IMR-90 (cell line): ENCODE measurements around the gene EGLN3. TPM values are rescaled to one million over a fixed set of nuclear protein-coding genes. Genes with fewer than 3 reads are reported as not detected.

ENCODE experiments used
- ATAC-seq: fragments of 200-7000 bp; cut with Tn5 transposase; 2 replicates; pipeline ENCODE4 v1.9.1; 2020; ENCODE audit warnings: low read depth, mild to moderate bottlenecking, moderate library complexity
- BruUV-seq: library from RNA; stranded (reverse); fragments of 400-500 nt; replicated peaks from 2 replicates; lab custom pipeline; 2021; lab: Mats Ljungman, UMichigan
- CTCF ChIA-PET: fragments of 300-600 bp; formaldehyde crosslinking; extraction: SDS; loops from one replicate; lab custom pipeline; 2021; ENCODE audit warnings: antibody characterized with exemption; lab: Yijun Ruan, JAX
- POLR2A ChIA-PET: fragments of 300-600 bp; sonication (Branson Sonifier 250); formaldehyde crosslinking; loops from one replicate; lab custom pipeline; 2022; ENCODE audit warnings: antibody characterized with exemption; ENCODE audit not compliant: unreplicated experiment; lab: Charles Lee
- DNase-seq: peaks from one replicate; pipeline ENCODE4 v3.0.0; 2013
- H2AFZ ChIP-seq: replicated peaks from 2 replicates; pipeline ENCODE3; 2013; ENCODE audit warnings: low read length, mild to moderate bottlenecking; ENCODE audit not compliant: poor library complexity
- H2AK5ac ChIP-seq: 2 replicates; pipeline ENCODE4 v1.6.1; 2013; ENCODE audit warnings: low read depth, low read length, inconsistent platforms
- H2AK9ac ChIP-seq: replicated peaks from 2 replicates; pipeline ENCODE3; 2013; ENCODE audit warnings: mild to moderate bottlenecking, low read depth, low read length, moderate library complexity; ENCODE audit not compliant: poor library complexity
- H2BK120ac ChIP-seq: 2 replicates; pipeline ENCODE4 v1.6.1; 2013; ENCODE audit warnings: low read depth, low read length, inconsistent platforms
- H2BK15ac ChIP-seq: 3 replicates; pipeline ENCODE4 v1.6.1; 2013; ENCODE audit warnings: low read depth, low read length, inconsistent platforms
- H2BK20ac ChIP-seq: 2 replicates; pipeline ENCODE4 v1.6.1; 2013; ENCODE audit warnings: low read depth, mild to moderate bottlenecking, inconsistent platforms, low read length, moderate library complexity
- H2BK5ac ChIP-seq: 2 replicates; pipeline ENCODE4 v1.6.1; 2013; ENCODE audit warnings: mild to moderate bottlenecking, low read depth, low read length, inconsistent platforms; ENCODE audit not compliant: poor library complexity, severe bottlenecking
- H3K14ac ChIP-seq: replicated peaks from 2 replicates; pipeline ENCODE4 v1.6.1; 2013; ENCODE audit warnings: low read depth, low read length, inconsistent platforms
- H3K18ac ChIP-seq: 2 replicates; pipeline ENCODE4 v1.6.1; 2013; ENCODE audit warnings: low read depth, low read length, control low read depth
- H3K23ac ChIP-seq: 2 replicates; pipeline ENCODE4 v1.6.1; 2013; ENCODE audit warnings: low read depth, low read length, inconsistent platforms
- H3K27ac ChIP-seq: 2 replicates; pipeline ENCODE4 v1.5.1; 2013; ENCODE audit warnings: mild to moderate bottlenecking, control low read depth, low read length; ENCODE audit not compliant: insufficient read depth
- H3K27me3 ChIP-seq: 2 replicates; pipeline ENCODE4 v1.6.1; 2013; ENCODE audit warnings: low read length; ENCODE audit not compliant: control insufficient read depth, insufficient read depth
- H3K36me3 ChIP-seq: 2 replicates; pipeline ENCODE4 v1.6.1; 2013; ENCODE audit warnings: low read length, mixed read lengths; ENCODE audit not compliant: control insufficient read depth, insufficient read depth
- H3K4ac ChIP-seq: 2 replicates; pipeline ENCODE4 v1.6.1; 2013; ENCODE audit warnings: low read depth, low read length, inconsistent platforms
- H3K4me1 ChIP-seq: 2 replicates; pipeline ENCODE4 v1.6.1; 2013; ENCODE audit warnings: low read length, mixed read lengths; ENCODE audit not compliant: control insufficient read depth, insufficient read depth
- H3K4me2 ChIP-seq: 2 replicates; pipeline ENCODE4 v1.6.1; 2013; ENCODE audit warnings: low read depth, mild to moderate bottlenecking, control low read depth, low read length, moderate library complexity
- H3K4me3 ChIP-seq: 2 replicates; pipeline ENCODE4 v1.5.1; 2013; ENCODE audit warnings: low read depth, mild to moderate bottlenecking, control low read depth, low read length, moderate library complexity; ENCODE audit not compliant: insufficient read depth
- H3K56ac ChIP-seq: 2 replicates; pipeline ENCODE4 v1.6.1; 2013; ENCODE audit warnings: low read length, inconsistent platforms; ENCODE audit not compliant: insufficient read depth; ENCODE audit errors: extremely low read depth
- H3K79me1 ChIP-seq, 2 experiments: 2 replicates each; pipeline ENCODE4 v1.6.1; 2013; ENCODE audit warnings: low read length in 2 of 2, inconsistent platforms in 1 of 2, low read depth in 1 of 2
- H3K9ac ChIP-seq: 2 replicates; pipeline ENCODE4 v1.6.1; 2013; ENCODE audit warnings: low read depth, low read length, control low read depth
- H3K9me1 ChIP-seq: 2 replicates; pipeline ENCODE4 v1.6.1; 2013; ENCODE audit warnings: low read length, inconsistent platforms; ENCODE audit not compliant: insufficient read depth
- H3K9me3 ChIP-seq: 2 replicates; pipeline ENCODE4 v1.6.1; 2013; ENCODE audit warnings: low read length; ENCODE audit not compliant: control insufficient read depth, insufficient read depth
- H4K20me1 ChIP-seq: 2 replicates; pipeline ENCODE4 v1.6.1; 2013; ENCODE audit warnings: low read length, inconsistent platforms; ENCODE audit not compliant: insufficient read depth
- H4K5ac ChIP-seq: 2 replicates; pipeline ENCODE4 v1.6.1; 2013; ENCODE audit warnings: mild to moderate bottlenecking, low read depth, low read length, control low read depth
- H4K8ac ChIP-seq, 2 experiments: 2 replicates each; pipeline ENCODE4 v1.6.1; 2013; ENCODE audit warnings: low read depth in 2 of 2, low read length in 2 of 2, control low read depth in 1 of 2, inconsistent platforms in 1 of 2
- H4K91ac ChIP-seq: 2 replicates; pipeline ENCODE4 v1.6.1; 2013; ENCODE audit warnings: low read depth, low read length, inconsistent platforms; ENCODE audit not compliant: insufficient read depth
- CEBPB ChIP-seq: IDR thresholded peaks from 2 replicates; pipeline ENCODE4 v1.6.1; 2012; ENCODE audit warnings: low read depth, low read length, improper control_type of control experiment
- FOS ChIP-seq: fragments of 150-350 bp; IDR thresholded peaks from 2 replicates; pipeline ENCODE4 v1.6.1; 2016; ENCODE audit warnings: low read depth, low read length
- MAZ ChIP-seq: IDR thresholded peaks from 2 replicates; pipeline ENCODE4 v1.6.1; 2012; ENCODE audit warnings: low read depth, mild to moderate bottlenecking, low read length, improper control_type of control experiment, moderate library complexity, borderline replicate concordance
- MXI1 ChIP-seq: IDR thresholded peaks from 2 replicates; pipeline ENCODE4 v1.6.1; 2012; ENCODE audit warnings: low read depth, mild to moderate bottlenecking, low read length, moderate library complexity, borderline replicate concordance
- NFE2L2 ChIP-seq: fragments of 150-350 bp; IDR thresholded peaks from 2 replicates; pipeline ENCODE4 v1.6.1; 2016; ENCODE audit warnings: low read depth, mild to moderate bottlenecking, low read length
- POLR2A ChIP-seq: IDR thresholded peaks from 2 replicates; pipeline ENCODE4 v1.6.1; 2012; ENCODE audit warnings: mild to moderate bottlenecking, low read depth, low read length
- RAD21 ChIP-seq: IDR thresholded peaks from 2 replicates; pipeline ENCODE4 v1.6.1; 2012; ENCODE audit warnings: low read length, improper control_type of control experiment
- RCOR1 ChIP-seq: IDR thresholded peaks from 2 replicates; pipeline ENCODE4 v1.6.1; 2012; ENCODE audit warnings: mild to moderate bottlenecking, low read length, improper control_type of control experiment; ENCODE audit not compliant: insufficient replicate concordance
- RFX5 ChIP-seq: IDR thresholded peaks from 2 replicates; pipeline ENCODE4 v1.8.0; 2012; ENCODE audit warnings: low read depth, mild to moderate bottlenecking, low read length, moderate library complexity
- SMC3 ChIP-seq: fragments of 150-350 bp; IDR thresholded peaks from 2 replicates; pipeline ENCODE4 v1.6.1; 2016; ENCODE audit warnings: low read depth, mild to moderate bottlenecking, antibody characterized with exemption, low read length, moderate library complexity
- WGBS, 2 experiments: methylation state at CpG; one replicate each; pipeline versions ENCODE4 v1.1.5 to v1.1.7; 2013; ENCODE audit warnings: missing lambda C conversion rate in 2 of 2; ENCODE audit not compliant: insufficient read length in 1 of 2; ENCODE audit errors: extremely low coverage in 2 of 2; 5-methylcytosine and 5-hydroxymethylcytosine counted together
- dilution Hi-C: fragments of 300-500 bp; cut with HindIII; formaldehyde crosslinking; loops from one replicate; pipeline ENCODE4 v1.14.3; 2018; ENCODE audit warnings: low sequenced_read_pairs; ENCODE audit not compliant: unreplicated experiment
- in situ Hi-C: fragments of 300-500 bp; cut with MboI; formaldehyde crosslinking; loops from 3 replicates; pipeline ENCODE4 v1.14.3; 2019; ENCODE audit warnings: low sequenced_read_pairs, inconsistent platforms, mixed read lengths
- intact Hi-C: fragments of 100-400 bp; cut with micrococcal nuclease; formaldehyde crosslinking; loops from 2 replicates; pipeline ENCODE4 v1.10.0; 2022
- polyA plus RNA-seq, 3 experiments: library from polyadenylated mRNA; depleted of rRNA; stranded (reverse); fragments of >200 nt; gene quantifications; 2 replicates each; pipeline ENCODE4 v1.2.3, GENCODE V29; 2012; ENCODE audit warnings: low replicate concordance in 1 of 3
- total RNA-seq: library from RNA; depleted of rRNA; stranded (reverse); fragments of >200 nt; gene quantifications from 2 replicates; pipeline ENCODE4 v1.2.3, GENCODE V29; 2012
- TF ChIP-seq, protein P1 (sequence below): conservative IDR thresholded peaks from 2 replicates; pipeline ENCODE4 v1.5.1; 2012; ENCODE audit warnings: mild to moderate bottlenecking, low read depth, low read length, improper control_type of control experiment
- TF ChIP-seq, protein P2 (sequence below): fragments of 150-350 bp; IDR thresholded peaks from 2 replicates; pipeline ENCODE4 v1.6.1; 2017; ENCODE audit warnings: mild to moderate bottlenecking, antibody characterized with exemption, low read length, low read depth

EGLN3 gene
- total and polyA plus RNA-seq, 2 of the 4 experiments (the other 2 are of a cell fraction): under 0.01 to 0.03 TPM

DNA sequence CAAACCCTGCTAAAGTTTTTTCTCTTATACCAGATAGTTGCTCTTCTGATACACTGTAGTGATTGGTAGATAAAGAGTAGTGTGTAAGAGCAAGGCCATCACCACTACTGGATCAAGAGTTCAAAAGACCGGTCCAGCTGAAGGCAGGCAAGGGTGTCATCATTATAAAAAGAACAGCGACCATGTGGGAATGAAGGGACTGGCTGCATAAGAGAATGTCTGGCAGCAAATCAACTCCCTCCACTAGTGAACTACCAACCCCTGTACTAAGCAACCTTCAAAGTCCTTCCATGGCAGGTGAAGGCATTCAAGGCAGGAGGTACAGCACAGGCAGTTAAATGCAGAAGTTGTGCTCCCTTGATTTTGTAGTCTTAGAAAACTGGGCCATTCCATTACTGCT is 53.5 kb downstream of the EGLN3 start:
- Histone ChIP-seq H4K20me1 (no peaks in the 10 kb centered on the region), H3K27ac (no peak overlapping the region), H3K18ac (no peak overlapping the region), H3K56ac (no peak overlapping the region), H4K91ac (no peak overlapping the region), H3K4me3 (no peak overlapping the region), H3K9ac (no peak overlapping the region), H3K36me3 (no peaks in the 10 kb centered on the region), H2BK5ac (no peak overlapping the region), H2BK20ac (no peak overlapping the region), H4K5ac (no peak overlapping the region), H2AK9ac (no peak overlapping the region), H3K4ac (no peak overlapping the region), H2AFZ (no peak overlapping the region), H2AK5ac (no peak overlapping the region), H2BK15ac (no peak overlapping the region), H3K4me2 (no peak overlapping the region), H4K8ac (no peak overlapping the region), H3K9me3 (no peaks in the 10 kb centered on the region), H3K4me1 (no peaks in the 10 kb centered on the region), H3K27me3 (no peaks in the 10 kb centered on the region), H3K23ac (no peak overlapping the region), H3K79me1 (no peaks in the 10 kb centered on the region), H3K14ac (no peak overlapping the region), H3K9me1 (no peaks in the 10 kb centered on the region), H2BK120ac (no peak overlapping the region)
- BruUV-seq: no TSS peak
- intact Hi-C loops (no loop called here), dilution Hi-C loops (no loop called here), in situ Hi-C loops (no loop called here)
- ChIA-PET POLR2A (no interaction called here), CTCF (no interaction called here)
- WGBS, 2 experiments: no CpG with 5 or more reads among the region's 2 CpGs
- no peak for DNase-seq
- TF ChIP-seq POLR2A: no peak
- no peak for TF ChIP-seq RFX5
- TF ChIP-seq, protein P1, sequence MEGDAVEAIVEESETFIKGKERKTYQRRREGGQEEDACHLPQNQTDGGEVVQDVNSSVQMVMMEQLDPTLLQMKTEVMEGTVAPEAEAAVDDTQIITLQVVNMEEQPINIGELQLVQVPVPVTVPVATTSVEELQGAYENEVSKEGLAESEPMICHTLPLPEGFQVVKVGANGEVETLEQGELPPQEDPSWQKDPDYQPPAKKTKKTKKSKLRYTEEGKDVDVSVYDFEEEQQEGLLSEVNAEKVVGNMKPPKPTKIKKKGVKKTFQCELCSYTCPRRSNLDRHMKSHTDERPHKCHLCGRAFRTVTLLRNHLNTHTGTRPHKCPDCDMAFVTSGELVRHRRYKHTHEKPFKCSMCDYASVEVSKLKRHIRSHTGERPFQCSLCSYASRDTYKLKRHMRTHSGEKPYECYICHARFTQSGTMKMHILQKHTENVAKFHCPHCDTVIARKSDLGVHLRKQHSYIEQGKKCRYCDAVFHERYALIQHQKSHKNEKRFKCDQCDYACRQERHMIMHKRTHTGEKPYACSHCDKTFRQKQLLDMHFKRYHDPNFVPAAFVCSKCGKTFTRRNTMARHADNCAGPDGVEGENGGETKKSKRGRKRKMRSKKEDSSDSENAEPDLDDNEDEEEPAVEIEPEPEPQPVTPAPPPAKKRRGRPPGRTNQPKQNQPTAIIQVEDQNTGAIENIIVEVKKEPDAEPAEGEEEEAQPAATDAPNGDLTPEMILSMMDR: no peak
- no peak for TF ChIP-seq CEBPB
- no peak for TF ChIP-seq SMC3
- no peak for TF ChIP-seq NFE2L2
- no peak for TF ChIP-seq MAZ
- TF ChIP-seq FOS: no peak
- no peak for TF ChIP-seq MXI1
- TF ChIP-seq RAD21: no peak
- no peak for TF ChIP-seq RCOR1
- TF ChIP-seq, protein P2, sequence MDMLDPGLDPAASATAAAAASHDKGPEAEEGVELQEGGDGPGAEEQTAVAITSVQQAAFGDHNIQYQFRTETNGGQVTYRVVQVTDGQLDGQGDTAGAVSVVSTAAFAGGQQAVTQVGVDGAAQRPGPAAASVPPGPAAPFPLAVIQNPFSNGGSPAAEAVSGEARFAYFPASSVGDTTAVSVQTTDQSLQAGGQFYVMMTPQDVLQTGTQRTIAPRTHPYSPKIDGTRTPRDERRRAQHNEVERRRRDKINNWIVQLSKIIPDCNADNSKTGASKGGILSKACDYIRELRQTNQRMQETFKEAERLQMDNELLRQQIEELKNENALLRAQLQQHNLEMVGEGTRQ: no peak
- ATAC-seq: no peak
